Gastroesophageal sphincter (tissue), 3 donors: ENCODE data around the gene INSL3.

ENCODE experiments used
- POLR2A ChIP-seq, 2 donors: fragments of 450-650 bp; IDR thresholded peaks; one replicate each; pipeline ENCODE4 v1.6.1; 2017; ENCODE audit warnings: antibody characterized with exemption in 2 of 2, mild to moderate bottlenecking in 2 of 2, moderate library complexity in 1 of 2
- TF ChIP-seq, protein P1 (sequence below), 4 experiments: fragments of 200-600 bp in 2 of 4; fragments of 450-650 bp in 2 of 4; sonication (generic) in 1 of 4; IDR thresholded peaks; one replicate each; pipeline ENCODE4 v1.5.1; 2017 to 2019; ENCODE audit warnings: antibody characterized with exemption in 4 of 4, mild to moderate bottlenecking in 2 of 4, moderate library complexity in 2 of 4

DNA sequence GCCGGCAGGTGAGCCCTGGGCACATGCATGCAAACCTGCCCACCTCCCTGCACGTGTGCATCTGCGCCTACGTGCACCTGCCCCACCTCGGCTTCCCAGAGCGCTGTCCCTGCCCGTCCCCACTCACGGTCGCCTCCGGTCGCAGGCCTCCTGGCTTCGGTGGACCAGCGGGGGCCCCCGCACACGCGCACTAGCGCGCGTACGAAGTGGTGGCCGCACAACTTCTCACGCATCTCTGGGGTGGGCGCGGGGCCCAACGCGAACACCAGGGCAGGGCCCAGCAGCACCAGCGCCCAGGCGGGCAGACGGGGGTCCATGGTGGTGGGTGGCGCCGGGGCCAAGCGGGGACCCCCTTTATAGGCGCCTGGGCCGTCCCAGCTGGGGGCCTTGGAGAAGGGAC, at the start of gene INSL3:
- TF ChIP-seq, protein P1, sequence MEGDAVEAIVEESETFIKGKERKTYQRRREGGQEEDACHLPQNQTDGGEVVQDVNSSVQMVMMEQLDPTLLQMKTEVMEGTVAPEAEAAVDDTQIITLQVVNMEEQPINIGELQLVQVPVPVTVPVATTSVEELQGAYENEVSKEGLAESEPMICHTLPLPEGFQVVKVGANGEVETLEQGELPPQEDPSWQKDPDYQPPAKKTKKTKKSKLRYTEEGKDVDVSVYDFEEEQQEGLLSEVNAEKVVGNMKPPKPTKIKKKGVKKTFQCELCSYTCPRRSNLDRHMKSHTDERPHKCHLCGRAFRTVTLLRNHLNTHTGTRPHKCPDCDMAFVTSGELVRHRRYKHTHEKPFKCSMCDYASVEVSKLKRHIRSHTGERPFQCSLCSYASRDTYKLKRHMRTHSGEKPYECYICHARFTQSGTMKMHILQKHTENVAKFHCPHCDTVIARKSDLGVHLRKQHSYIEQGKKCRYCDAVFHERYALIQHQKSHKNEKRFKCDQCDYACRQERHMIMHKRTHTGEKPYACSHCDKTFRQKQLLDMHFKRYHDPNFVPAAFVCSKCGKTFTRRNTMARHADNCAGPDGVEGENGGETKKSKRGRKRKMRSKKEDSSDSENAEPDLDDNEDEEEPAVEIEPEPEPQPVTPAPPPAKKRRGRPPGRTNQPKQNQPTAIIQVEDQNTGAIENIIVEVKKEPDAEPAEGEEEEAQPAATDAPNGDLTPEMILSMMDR (IDR thresholded peaks at IDR 0.05): no peak
- no peak for TF ChIP-seq POLR2A (IDR thresholded peaks at IDR 0.05)
